ENCODE data around the gene LRRTM3.

Gene LRRTM3

GRCh38 chr10:67077376-67077775 lies 151.5 kb downstream of the LRRTM3 start:
- Histone ChIP-seq H3K9ac (ENCODE audit: low read length in 2 of 2) (no peak overlapping the region), H3K9me3 (ENCODE audit: control insufficient read depth in 2 of 2, low read length in 2 of 2) (no peaks in the 10 kb centered on the region), H3K4me3 (ENCODE audit: low read length in 2 of 2) (no peak overlapping the region), H3K27me3 (ENCODE audit: control insufficient read depth in 1 of 2, insufficient read depth in 2 of 2, low read length in 2 of 2) (no peaks in the 10 kb centered on the region), H3K27ac (ENCODE audit: low read length) (no peak overlapping the region), H3K4me1 (ENCODE audit: control insufficient read depth, insufficient read depth, low read length) (no peaks in the 10 kb centered on the region), H3K36me3 (ENCODE audit: control insufficient read depth in 2 of 2, insufficient read depth in 2 of 2, low read length in 2 of 2) (no peaks in the 10 kb centered on the region)

- Histone ChIP-seq H3K27ac (ENCODE audit: low read length) (no peak overlapping the region), H3K9me3 (ENCODE audit: control insufficient read depth in 2 of 2, low read length in 2 of 2) (no peaks in the 10 kb centered on the region), H3K36me3 (ENCODE audit: control insufficient read depth in 2 of 2, insufficient read depth in 2 of 2, low read length in 2 of 2) (no peaks in the 10 kb centered on the region), H3K27me3 (ENCODE audit: control insufficient read depth in 1 of 2, insufficient read depth in 2 of 2, low read length in 2 of 2) (no peaks in the 10 kb centered on the region), H3K9ac (ENCODE audit: low read length in 2 of 2) (no peak overlapping the region), H3K4me1 (ENCODE audit: control insufficient read depth, insufficient read depth, low read length) (no peaks in the 10 kb centered on the region), H3K4me3 (ENCODE audit: low read length in 2 of 2) (no peak overlapping the region)
These were observed 153.3 kb downstream of the LRRTM3 start for GRCh38 chr10:67079126-67079525.

GRCh38 chr10:67086327-67087134 lies 160.7 kb downstream of the LRRTM3 start:
- Histone ChIP-seq H3K27ac (ENCODE audit: low read length) (no peak overlapping the region), H3K4me3 (ENCODE audit: low read length in 2 of 2) (no peak overlapping the region)

GRCh38 chr10:67087135-67087425 lies 161.2 kb downstream of the LRRTM3 start:
- Histone ChIP-seq H3K36me3 (ENCODE audit: control insufficient read depth in 2 of 2, insufficient read depth in 2 of 2, low read length in 2 of 2) (no peaks in the 10 kb centered on the region), H3K9ac (ENCODE audit: low read length in 2 of 2) (no peak overlapping the region), H3K4me3 (ENCODE audit: low read length in 2 of 2) (no peak overlapping the region), H3K4me1 (ENCODE audit: control insufficient read depth, insufficient read depth, low read length) (no peaks in the 10 kb centered on the region), H3K9me3 (ENCODE audit: control insufficient read depth in 2 of 2, low read length in 2 of 2) (no peaks in the 10 kb centered on the region), H3K27me3 (ENCODE audit: control insufficient read depth in 1 of 2, insufficient read depth in 2 of 2, low read length in 2 of 2) (no peaks in the 10 kb centered on the region), H3K27ac (ENCODE audit: low read length) (no peak overlapping the region)

More at GRCh38 chr10:67086327-67087134, 160.7 kb downstream of the LRRTM3 start:
- H3K4me1 ChIP-seq (ENCODE audit: control insufficient read depth, insufficient read depth, low read length) = no peaks in the 10 kb centered on the region
- no peaks in the 10 kb centered on the region for H3K9me3 ChIP-seq (ENCODE audit: control insufficient read depth in 2 of 2, low read length in 2 of 2)
- H3K36me3 ChIP-seq (ENCODE audit: control insufficient read depth in 2 of 2, insufficient read depth in 2 of 2, low read length in 2 of 2) = no peaks in the 10 kb centered on the region
- no peaks in the 10 kb centered on the region for H3K27me3 ChIP-seq (ENCODE audit: control insufficient read depth in 1 of 2, insufficient read depth in 2 of 2, low read length in 2 of 2)
- no peak overlapping the region for H3K9ac ChIP-seq (ENCODE audit: low read length in 2 of 2)

GRCh38 chr10:67088036-67088435 lies 162.2 kb downstream of the LRRTM3 start:
- H3K27ac ChIP-seq (ENCODE audit: low read length) = no peak overlapping the region

GRCh38 chr10:67095531-67095930 lies 169.7 kb downstream of the LRRTM3 start:
- no peaks in the 10 kb centered on the region for H3K36me3 ChIP-seq (ENCODE audit: control insufficient read depth in 2 of 2, insufficient read depth in 2 of 2, low read length in 2 of 2)
- no peak overlapping the region for H3K9ac ChIP-seq (ENCODE audit: low read length in 2 of 2)
- H3K27ac ChIP-seq (ENCODE audit: low read length) = no peak overlapping the region
- no peaks in the 10 kb centered on the region for H3K9me3 ChIP-seq (ENCODE audit: control insufficient read depth in 2 of 2, low read length in 2 of 2)
- H3K27me3 ChIP-seq (ENCODE audit: control insufficient read depth in 1 of 2, insufficient read depth in 2 of 2, low read length in 2 of 2) = no peaks in the 10 kb centered on the region
- no peak overlapping the region for H3K4me3 ChIP-seq (ENCODE audit: low read length in 2 of 2)
- no peaks in the 10 kb centered on the region for H3K4me1 ChIP-seq (ENCODE audit: control insufficient read depth, insufficient read depth, low read length)

More at GRCh38 chr10:67088036-67088435, 162.2 kb downstream of the LRRTM3 start:
- Histone ChIP-seq H3K4me3 (ENCODE audit: low read length in 2 of 2) (no peak overlapping the region), H3K4me1 (ENCODE audit: control insufficient read depth, insufficient read depth, low read length) (no peaks in the 10 kb centered on the region), H3K9ac (ENCODE audit: low read length in 2 of 2) (no peak overlapping the region), H3K36me3 (ENCODE audit: control insufficient read depth in 2 of 2, insufficient read depth in 2 of 2, low read length in 2 of 2) (no peaks in the 10 kb centered on the region), H3K9me3 (ENCODE audit: control insufficient read depth in 2 of 2, low read length in 2 of 2) (no peaks in the 10 kb centered on the region), H3K27me3 (ENCODE audit: control insufficient read depth in 1 of 2, insufficient read depth in 2 of 2, low read length in 2 of 2) (no peaks in the 10 kb centered on the region)

GRCh38 chr10:67098461-67098860 lies 172.6 kb downstream of the LRRTM3 start:
- Histone ChIP-seq H3K4me3 (ENCODE audit: low read length in 2 of 2) (no peak overlapping the region), H3K9me3 (ENCODE audit: control insufficient read depth in 2 of 2, low read length in 2 of 2) (no peaks in the 10 kb centered on the region), H3K27ac (ENCODE audit: low read length) (no peak overlapping the region), H3K4me1 (ENCODE audit: control insufficient read depth, insufficient read depth, low read length) (no peaks in the 10 kb centered on the region), H3K36me3 (ENCODE audit: control insufficient read depth in 2 of 2, insufficient read depth in 2 of 2, low read length in 2 of 2) (no peaks in the 10 kb centered on the region), H3K9ac (ENCODE audit: low read length in 2 of 2) (no peak overlapping the region), H3K27me3 (ENCODE audit: control insufficient read depth in 1 of 2, insufficient read depth in 2 of 2, low read length in 2 of 2) (no peaks in the 10 kb centered on the region)

- Histone ChIP-seq H3K9me3 (ENCODE audit: control insufficient read depth in 2 of 2, low read length in 2 of 2) (no peaks in the 10 kb centered on the region), H3K27me3 (ENCODE audit: control insufficient read depth in 1 of 2, insufficient read depth in 2 of 2, low read length in 2 of 2) (no peaks in the 10 kb centered on the region), H3K27ac (ENCODE audit: low read length) (no peak overlapping the region), H3K9ac (ENCODE audit: low read length in 2 of 2) (no peak overlapping the region), H3K4me3 (ENCODE audit: low read length in 2 of 2) (no peak overlapping the region), H3K4me1 (ENCODE audit: control insufficient read depth, insufficient read depth, low read length) (no peaks in the 10 kb centered on the region), H3K36me3 (ENCODE audit: control insufficient read depth in 2 of 2, insufficient read depth in 2 of 2, low read length in 2 of 2) (no peaks in the 10 kb centered on the region)
These were observed 175.1 kb downstream of the LRRTM3 start for GRCh38 chr10:67100951-67101350.

- no peaks in the 10 kb centered on the region for H3K36me3 ChIP-seq (ENCODE audit: control insufficient read depth in 2 of 2, insufficient read depth in 2 of 2, low read length in 2 of 2)
- H3K4me3 ChIP-seq (ENCODE audit: low read length in 2 of 2) = no peak overlapping the region
- H3K9ac ChIP-seq (ENCODE audit: low read length in 2 of 2) = no peak overlapping the region
- H3K27me3 ChIP-seq (ENCODE audit: control insufficient read depth in 1 of 2, insufficient read depth in 2 of 2, low read length in 2 of 2) = no peaks in the 10 kb centered on the region
- no peaks in the 10 kb centered on the region for H3K4me1 ChIP-seq (ENCODE audit: control insufficient read depth, insufficient read depth, low read length)
- H3K9me3 ChIP-seq (ENCODE audit: control insufficient read depth in 2 of 2, low read length in 2 of 2) = no peaks in the 10 kb centered on the region
- H3K27ac ChIP-seq (ENCODE audit: low read length) = no peak overlapping the region
These were observed 181.8 kb downstream of the LRRTM3 start for GRCh38 chr10:67107670-67108069.

- Histone ChIP-seq H3K9me3 (ENCODE audit: control insufficient read depth in 2 of 2, low read length in 2 of 2) (no peaks in the 10 kb centered on the region), H3K4me1 (ENCODE audit: control insufficient read depth, insufficient read depth, low read length) (no peaks in the 10 kb centered on the region), H3K36me3 (ENCODE audit: control insufficient read depth in 2 of 2, insufficient read depth in 2 of 2, low read length in 2 of 2) (no peaks in the 10 kb centered on the region), H3K9ac (ENCODE audit: low read length in 2 of 2) (no peak overlapping the region), H3K4me3 (ENCODE audit: low read length in 2 of 2) (no peak overlapping the region), H3K27ac (ENCODE audit: low read length) (no peak overlapping the region), H3K27me3 (ENCODE audit: control insufficient read depth in 1 of 2, insufficient read depth in 2 of 2, low read length in 2 of 2) (no peaks in the 10 kb centered on the region)
These were observed 184.4 kb downstream of the LRRTM3 start for GRCh38 chr10:67110286-67110685.

- no peak overlapping the region for H3K9ac ChIP-seq (ENCODE audit: low read length in 2 of 2)
- H3K4me1 ChIP-seq (ENCODE audit: control insufficient read depth, insufficient read depth, low read length) = no peaks in the 10 kb centered on the region
- no peak overlapping the region for H3K27ac ChIP-seq (ENCODE audit: low read length)
- no peak overlapping the region for H3K4me3 ChIP-seq (ENCODE audit: low read length in 2 of 2)
- H3K9me3 ChIP-seq (ENCODE audit: control insufficient read depth in 2 of 2, low read length in 2 of 2) = no peaks in the 10 kb centered on the region
- no peaks in the 10 kb centered on the region for H3K27me3 ChIP-seq (ENCODE audit: control insufficient read depth in 1 of 2, insufficient read depth in 2 of 2, low read length in 2 of 2)
- no peaks in the 10 kb centered on the region for H3K36me3 ChIP-seq (ENCODE audit: control insufficient read depth in 2 of 2, insufficient read depth in 2 of 2, low read length in 2 of 2)
These were observed 186.9 kb downstream of the LRRTM3 start for GRCh38 chr10:67112765-67113164.

Measured in stomach smooth muscle (tissue), 2 donors.